GM21381 (cell line): ENCODE results near the gene PLA2G2C.
"Not testable (repeated sequence)": the region's sequence is repeated elsewhere in the genome, so short reads cannot be mapped to it uniquely, and the experiment has no call there.

Source experiments
- ATAC-seq: cut with Tn5 transposase; IDR thresholded peaks from one replicate; pipeline ENCODE4 v1.9.1; 2021; ENCODE audit warnings: mild to moderate bottlenecking, moderate library complexity; ENCODE audit not compliant: unreplicated experiment

Gene PLA2G2C

GRCh38 chr1:20185834-20186782 is at the start of gene PLA2G2C, which contains the start of gene UBXN10:
PLA2G2C (minus strand) TSS chr1:20186518; CDS start chr1:20177363, 9,155 bp downstream.
UBXN10 (plus strand) TSS chr1:20186096; CDS start chr1:20190562, 4,466 bp downstream.
- ATAC-seq, result no peak

- ATAC-seq, result no peak
Measured at GRCh38 chr1:20234788-20235535, 48.6 kb upstream of the PLA2G2C start.

- ATAC-seq, result no peak
Measured at GRCh38 chr1:20233866-20234265, 47.5 kb upstream of the PLA2G2C start.

GRCh38 chr1:20233394-20233793 is 47.1 kb upstream of the PLA2G2C start:
- ATAC-seq, result no peak

GRCh38 chr1:20232564-20232963 is 46.2 kb upstream of the PLA2G2C start:
- not testable (repeated sequence) for ATAC-seq

- no peak for ATAC-seq
Measured at GRCh38 chr1:20229171-20229570, 42.9 kb upstream of the PLA2G2C start.

- no peak for ATAC-seq
Measured at GRCh38 chr1:20228314-20228825, 42.1 kb upstream of the PLA2G2C start.

- ATAC-seq, result no peak
Measured at GRCh38 chr1:20227704-20228103, 41.4 kb upstream of the PLA2G2C start.

GRCh38 chr1:20224546-20224945 is 38.2 kb upstream of the PLA2G2C start:
- no peak for ATAC-seq

GRCh38 chr1:20223551-20224419 is 37.5 kb upstream of the PLA2G2C start:
- ATAC-seq, result no peak

- no peak for ATAC-seq
Measured at GRCh38 chr1:20223106-20223505, 36.8 kb upstream of the PLA2G2C start.

GRCh38 chr1:20220036-20220435 is 33.7 kb upstream of the PLA2G2C start:
- ATAC-seq, result no peak

GRCh38 chr1:20219053-20219452 is 32.7 kb upstream of the PLA2G2C start:
- ATAC-seq, result not testable (repeated sequence)

GRCh38 chr1:20216574-20216973 is 30.3 kb upstream of the PLA2G2C start:
- no peak for ATAC-seq

- no peak for ATAC-seq
Measured at GRCh38 chr1:20215716-20216115, 29.4 kb upstream of the PLA2G2C start.

GRCh38 chr1:20212685-20213331 is 26.5 kb upstream of the PLA2G2C start:
- ATAC-seq, result no peak

- no peak for ATAC-seq
Measured at GRCh38 chr1:20212085-20212684, 25.9 kb upstream of the PLA2G2C start.

- ATAC-seq, result no peak
Measured at GRCh38 chr1:20211511-20211931, 25.2 kb upstream of the PLA2G2C start.

GRCh38 chr1:20210736-20211460 is 24.6 kb upstream of the PLA2G2C start:
- ATAC-seq, result no peak
